ENCODE measurements around the gene RHOG. TPM values are rescaled to one million over a fixed set of nuclear protein-coding genes. Genes with fewer than 3 reads are reported as not detected.
"Not testable (repeated sequence)": the region's sequence is repeated elsewhere in the genome, so short reads cannot be mapped to it uniquely, and the experiment has no call there.

RHOG gene
- total RNA-seq, 4 donors from 2014 or later = 38.0 to 77.4 (median 46.9) TPM

DNA sequence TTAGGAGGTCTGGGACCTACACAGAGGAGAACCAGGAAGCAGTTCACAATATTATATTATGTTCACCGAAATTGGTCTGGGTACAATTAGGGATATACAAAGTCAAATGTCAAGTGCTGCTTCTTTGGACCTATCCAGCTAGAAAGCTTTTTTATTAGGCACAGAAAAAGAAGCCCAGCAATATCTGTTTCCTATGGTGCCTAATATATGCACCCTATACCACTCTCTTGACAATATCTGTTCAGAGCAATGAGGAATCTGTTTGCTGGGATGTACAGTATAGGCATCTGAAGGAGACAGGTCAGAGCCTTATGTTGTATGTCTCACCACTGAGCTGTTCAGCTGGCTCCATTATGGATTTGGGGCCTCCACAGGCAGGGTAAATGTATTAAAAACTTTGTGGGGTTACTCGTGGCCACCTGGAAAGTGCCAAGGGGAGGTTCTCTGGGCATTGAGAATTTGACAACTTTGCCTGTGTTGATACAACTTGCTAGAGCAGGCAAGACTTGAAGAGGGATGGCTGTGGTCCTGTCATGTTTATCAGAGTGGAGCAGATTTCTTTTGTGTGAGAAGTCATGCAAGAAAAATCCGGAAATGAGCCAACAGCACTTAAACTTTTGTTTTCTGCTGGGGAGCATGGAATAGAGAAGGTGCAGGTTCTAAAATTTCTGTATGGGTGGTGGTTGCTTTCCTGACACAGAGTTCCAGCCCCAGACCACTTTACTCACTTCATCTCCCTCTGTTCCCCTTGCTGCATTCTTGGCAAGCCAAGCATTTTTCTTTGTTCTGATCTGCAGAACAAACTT lies 24.8 kb upstream of the RHOG start:
- in situ Hi-C loops (cut with MboI; ENCODE audit: low sequenced_read_pairs in 4 of 4) = loop anchor here in 2 of 4 donors (10.0 to 25.0 kb wide), 2 partner anchors 69 to 97 kb away; no protein-coding TSS in a partner anchor
- peaks cover 83 to 91% of the 10 kb centered on the region in 2 donors for H3K4me1 ChIP-seq

DNA sequence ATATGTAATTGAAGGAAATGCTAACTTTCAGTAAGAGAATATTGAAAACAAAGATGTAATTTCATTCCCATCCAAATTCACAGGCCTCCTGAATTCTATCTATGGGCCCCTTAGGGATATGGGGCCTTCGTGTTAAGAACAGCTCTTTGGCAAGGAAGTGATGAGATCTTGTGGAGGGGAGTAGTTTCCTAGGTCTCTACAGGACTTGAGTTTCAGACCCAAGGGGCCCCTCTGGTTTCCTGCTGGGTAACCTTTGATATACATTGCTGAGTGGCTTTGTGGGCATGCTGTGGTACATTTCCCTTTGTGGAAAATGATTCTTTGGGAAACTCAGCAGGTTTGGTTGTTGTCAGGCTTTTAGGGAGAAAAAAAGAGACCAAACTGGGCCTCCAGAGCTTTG lies 20.9 kb upstream of the RHOG start:
- intact Hi-C loops (cut with DNase I; ENCODE audit: low total_unique reads) = no loop called here
- DNase-seq = no peak
- ATAC-seq = no peak
- peak overlapping the region; percentile 99 to 100 (median 100) for H3K27ac ChIP-seq
- H3K36me3 ChIP-seq = no peaks in the 10 kb centered on the region
- TF ChIP-seq POLR2A (IDR thresholded peaks at IDR 0.05) = no peak
- TF ChIP-seq, protein P1, sequence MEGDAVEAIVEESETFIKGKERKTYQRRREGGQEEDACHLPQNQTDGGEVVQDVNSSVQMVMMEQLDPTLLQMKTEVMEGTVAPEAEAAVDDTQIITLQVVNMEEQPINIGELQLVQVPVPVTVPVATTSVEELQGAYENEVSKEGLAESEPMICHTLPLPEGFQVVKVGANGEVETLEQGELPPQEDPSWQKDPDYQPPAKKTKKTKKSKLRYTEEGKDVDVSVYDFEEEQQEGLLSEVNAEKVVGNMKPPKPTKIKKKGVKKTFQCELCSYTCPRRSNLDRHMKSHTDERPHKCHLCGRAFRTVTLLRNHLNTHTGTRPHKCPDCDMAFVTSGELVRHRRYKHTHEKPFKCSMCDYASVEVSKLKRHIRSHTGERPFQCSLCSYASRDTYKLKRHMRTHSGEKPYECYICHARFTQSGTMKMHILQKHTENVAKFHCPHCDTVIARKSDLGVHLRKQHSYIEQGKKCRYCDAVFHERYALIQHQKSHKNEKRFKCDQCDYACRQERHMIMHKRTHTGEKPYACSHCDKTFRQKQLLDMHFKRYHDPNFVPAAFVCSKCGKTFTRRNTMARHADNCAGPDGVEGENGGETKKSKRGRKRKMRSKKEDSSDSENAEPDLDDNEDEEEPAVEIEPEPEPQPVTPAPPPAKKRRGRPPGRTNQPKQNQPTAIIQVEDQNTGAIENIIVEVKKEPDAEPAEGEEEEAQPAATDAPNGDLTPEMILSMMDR (IDR thresholded peaks at IDR 0.05 in 4 of 5, conservative IDR thresholded peaks at IDR 0.05 in 1 of 5) = no peak
- no peak overlapping the region for H3K4me3 ChIP-seq
- H3K4me1 ChIP-seq = peaks cover 91% of the 10 kb centered on the region in 2 donors
- no peaks in the 10 kb centered on the region for H3K9me3 ChIP-seq
- in situ Hi-C loops (cut with MboI; ENCODE audit: low sequenced_read_pairs in 4 of 4) = loop anchor here in 2 of 4 donors (10.0 to 25.0 kb wide), 2 partner anchors 73 to 101 kb away; no protein-coding TSS in a partner anchor
- H3K27me3 ChIP-seq = no peaks in the 10 kb centered on the region

More for the DNA sequence above, 24.8 kb upstream of the RHOG start:
- intact Hi-C loops (cut with DNase I; ENCODE audit: low total_unique reads) = no loop called here
- Histone ChIP-seq H3K4me3 (no peak overlapping the region), H3K36me3 (no peaks in the 10 kb centered on the region), H3K27me3 (no peaks in the 10 kb centered on the region), H3K9me3 (no peaks in the 10 kb centered on the region), H3K27ac (peak overlapping the region; percentile 83 to 100 (median 94))
- no peak for TF ChIP-seq POLR2A (IDR thresholded peaks at IDR 0.05)
- TF ChIP-seq, protein P1 (IDR thresholded peaks at IDR 0.05 in 4 of 5, conservative IDR thresholded peaks at IDR 0.05 in 1 of 5) = no peak
- no peak for DNase-seq
- no peak for ATAC-seq

DNA sequence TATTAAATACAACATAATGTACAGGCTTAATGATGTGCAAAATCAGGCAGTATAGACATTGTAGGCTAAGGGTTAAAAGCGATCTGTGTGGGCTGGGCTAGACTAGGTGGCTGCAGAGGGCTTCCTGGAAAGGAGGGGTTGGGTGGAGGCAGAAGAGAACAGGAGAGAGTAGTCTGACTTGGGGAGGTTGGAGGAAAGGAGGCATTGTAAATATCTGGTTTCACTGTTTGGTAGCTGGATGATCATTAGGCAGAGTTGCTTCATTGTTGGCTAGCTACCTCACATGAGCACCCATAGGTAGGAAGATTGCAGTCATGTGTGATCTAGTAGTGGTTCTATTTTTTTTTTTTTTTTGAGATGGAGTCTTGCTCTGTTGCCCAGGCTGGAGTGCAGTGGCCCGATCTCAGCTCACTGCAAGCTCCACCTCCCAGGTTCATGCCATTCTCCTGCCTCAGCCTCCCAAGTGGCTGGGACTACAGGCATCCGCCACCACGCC lies 20.2 kb upstream of the RHOG start:
- peak overlapping the region in 1 of 4 donors; percentile 91 for H3K4me3 ChIP-seq
- in situ Hi-C loops (cut with MboI; ENCODE audit: low sequenced_read_pairs in 4 of 4) = loop anchor here in 2 of 4 donors (10.0 to 25.0 kb wide), 2 partner anchors 74 to 101 kb away; no protein-coding TSS in a partner anchor

DNA sequence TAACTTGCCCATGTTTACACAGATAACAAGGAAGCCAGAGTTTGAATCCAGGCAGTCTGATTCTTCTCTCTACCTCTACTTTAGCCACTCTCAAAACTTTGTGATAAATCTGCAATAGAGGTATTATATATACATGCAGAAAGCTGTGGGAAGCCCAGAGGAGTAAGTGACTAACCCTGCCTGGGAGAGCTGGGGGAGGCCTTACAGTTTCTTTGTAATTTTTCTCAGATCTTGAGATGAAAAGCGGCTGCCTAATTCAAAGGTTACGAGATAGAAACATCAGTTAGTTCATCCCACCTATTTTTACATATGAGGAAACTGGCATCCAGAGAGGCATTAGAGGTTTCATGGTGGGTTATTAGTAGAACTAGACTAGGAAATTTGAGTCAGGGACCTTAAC lies 19.6 kb upstream of the RHOG start:
- peak overlapping the region; percentile 99 to 100 (median 100) for H3K27ac ChIP-seq
- no peak for ATAC-seq
- H3K4me1 ChIP-seq = peaks cover 78 to 80% of the 10 kb centered on the region in 2 donors
- in situ Hi-C loops (cut with MboI; ENCODE audit: low sequenced_read_pairs in 4 of 4) = loop anchor here in 2 of 4 donors (10.0 to 25.0 kb wide), 2 partner anchors 74 to 102 kb away; no protein-coding TSS in a partner anchor
- intact Hi-C loops (cut with DNase I; ENCODE audit: low total_unique reads) = no loop called here
- peak overlapping the region in 2 of 4 donors; percentile 91 to 97 for H3K4me3 ChIP-seq
- TF ChIP-seq, protein P1 (IDR thresholded peaks at IDR 0.05 in 4 of 5, conservative IDR thresholded peaks at IDR 0.05 in 1 of 5) = no peak
- no peak for TF ChIP-seq POLR2A (IDR thresholded peaks at IDR 0.05)
- H3K27me3 ChIP-seq = no peaks in the 10 kb centered on the region
- H3K9me3 ChIP-seq = no peaks in the 10 kb centered on the region
- DNase-seq = no peak
- no peaks in the 10 kb centered on the region for H3K36me3 ChIP-seq

More for the DNA sequence above, 20.2 kb upstream of the RHOG start:
- peak in 1 of 2 donors; percentile 14 for ATAC-seq
- H3K9me3 ChIP-seq; intact Hi-C loops (cut with DNase I; ENCODE audit: low total_unique reads); H3K27me3 ChIP-seq; DNase-seq; H3K36me3 ChIP-seq: not testable (repeated sequence)
- H3K4me1 ChIP-seq = peaks cover 83 to 86% of the 10 kb centered on the region in 2 donors
- peak overlapping the region; percentile 99 to 100 (median 100) for H3K27ac ChIP-seq

All from gastrocnemius medialis (tissue), 4 donors.